Inflammatory macrophage (primary cell): ENCODE data around the gene GAS2L2.
"Not testable (repeated sequence)": the region's sequence is repeated elsewhere in the genome, so short reads cannot be mapped to it uniquely, and the experiment has no call there.

Experiments used
- DNase-seq, 2 donors: peaks; one replicate each; pipeline ENCODE4 v3.0.0-alpha.2; 2020 to 2022

The GAS2L2 gene

GRCh38 chr17:35773129-35773528 is 20.1 kb upstream of the GAS2L2 start:
- no peak for DNase-seq

DNA sequence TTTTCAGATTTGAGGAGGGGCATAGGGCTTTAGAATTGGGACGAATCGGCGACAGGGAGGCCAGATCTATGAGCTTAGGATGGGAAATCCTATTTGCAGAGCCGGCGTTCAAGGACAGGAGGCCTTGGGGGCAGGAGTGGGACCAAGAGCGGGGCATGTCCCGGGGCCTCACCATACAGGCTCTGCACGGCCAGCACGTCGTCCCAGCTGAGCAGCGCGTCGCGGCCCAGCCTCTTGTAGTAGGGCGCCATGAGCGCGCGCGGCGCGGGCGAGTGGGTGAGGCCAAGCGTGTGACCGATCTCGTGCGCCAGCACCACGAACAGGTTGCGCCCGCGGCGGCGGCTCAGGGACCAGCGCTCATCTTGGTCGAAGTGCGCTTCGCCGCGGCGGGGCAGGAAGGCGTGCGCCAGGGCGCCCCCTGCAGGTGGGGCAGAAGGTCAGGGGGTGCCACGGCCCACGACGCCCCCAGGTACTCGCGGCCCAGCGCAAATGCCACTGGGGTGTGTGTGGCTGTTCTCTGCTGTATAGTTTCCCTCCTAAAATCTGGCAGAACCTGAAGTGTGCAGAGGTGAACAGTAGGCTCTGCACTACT is 17.0 kb upstream of the GAS2L2 start:
- no peak for DNase-seq

- DNase-seq = no peak
Measured at GRCh38 chr17:35768797-35769196, 15.8 kb upstream of the GAS2L2 start.

GRCh38 chr17:35766903-35767510 is 14.0 kb upstream of the GAS2L2 start:
- peak; percentile 23 for DNase-seq

DNA sequence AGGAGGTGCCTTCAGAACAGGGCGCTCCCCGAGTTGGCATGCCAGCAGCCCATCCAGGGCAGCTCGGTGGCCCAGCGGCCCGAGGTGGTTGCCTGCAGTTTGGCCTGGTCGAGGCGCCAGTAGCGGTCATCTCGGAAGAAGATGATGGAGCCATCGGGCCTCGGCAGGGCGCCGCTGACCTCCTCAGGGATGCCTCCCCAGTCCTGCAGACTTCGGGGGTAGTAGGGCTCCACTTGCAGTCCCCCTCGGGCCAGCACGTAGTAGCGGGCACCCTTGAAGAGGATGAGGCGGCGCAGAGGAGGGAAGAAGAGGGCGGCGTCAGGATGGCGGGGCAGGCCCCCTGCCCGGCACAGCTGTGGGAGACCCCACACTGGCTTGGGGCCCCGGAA is 13.4 kb upstream of the GAS2L2 start:
- DNase-seq = no peak

GRCh38 chr17:35765756-35766488 is 12.9 kb upstream of the GAS2L2 start:
- DNase-seq = no peak

- no peak for DNase-seq
Measured at GRCh38 chr17:35765086-35765710, 12.2 kb upstream of the GAS2L2 start.

- DNase-seq = peak; percentile 83 to 88
Measured at GRCh38 chr17:35764123-35764991, 11.3 kb upstream of the GAS2L2 start.

DNA sequence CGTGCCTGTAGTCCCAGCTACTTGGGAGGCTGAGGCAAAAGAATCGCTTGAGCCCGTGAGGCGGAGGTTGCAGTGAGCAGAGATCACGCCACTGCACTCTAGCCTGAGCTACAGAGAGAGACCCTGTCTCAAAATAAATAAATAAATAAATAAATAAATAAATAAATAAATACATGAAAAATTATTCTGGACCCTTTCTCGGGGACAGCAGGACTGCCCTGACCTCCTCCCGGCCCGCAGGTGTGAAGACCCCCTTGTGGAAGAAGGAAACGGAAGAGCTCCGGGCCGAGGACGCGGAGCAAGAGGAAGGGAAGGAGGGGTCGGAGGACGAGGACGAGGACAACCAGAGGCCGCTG is 10.7 kb upstream of the GAS2L2 start:
- no peak for DNase-seq

GRCh38 chr17:35761601-35762000 is 8.6 kb upstream of the GAS2L2 start:
- DNase-seq = no peak

DNA sequence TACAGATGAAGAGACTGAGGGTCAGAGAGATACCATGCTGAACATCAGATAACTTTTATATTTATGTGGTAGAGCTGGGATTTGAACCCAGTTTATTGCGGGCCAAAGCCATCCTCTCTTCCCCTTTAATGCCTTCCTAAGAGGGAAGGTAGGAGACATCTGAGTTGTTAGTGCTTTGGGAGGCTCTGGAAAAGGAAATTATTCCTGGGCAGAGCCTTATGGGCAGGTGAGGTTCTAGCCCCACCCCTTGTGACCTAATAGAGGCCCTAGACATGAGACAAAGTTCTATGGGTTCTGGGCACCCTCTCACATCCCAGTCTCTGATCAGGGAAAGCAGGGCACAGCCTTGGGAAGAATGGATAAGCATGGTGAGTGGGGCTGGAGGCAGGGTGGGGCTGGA is 7.5 kb upstream of the GAS2L2 start, which contains the start of gene C17orf50:
Gene C17orf50, plus strand, starts transcription at position 301 of the 400 bp plus-strand sequence. Its CDS starts 55 bp downstream, at position 356.
- no peak for DNase-seq

GRCh38 chr17:35757243-35757642 is 4.2 kb upstream of the GAS2L2 start:
- no peak for DNase-seq

DNA sequence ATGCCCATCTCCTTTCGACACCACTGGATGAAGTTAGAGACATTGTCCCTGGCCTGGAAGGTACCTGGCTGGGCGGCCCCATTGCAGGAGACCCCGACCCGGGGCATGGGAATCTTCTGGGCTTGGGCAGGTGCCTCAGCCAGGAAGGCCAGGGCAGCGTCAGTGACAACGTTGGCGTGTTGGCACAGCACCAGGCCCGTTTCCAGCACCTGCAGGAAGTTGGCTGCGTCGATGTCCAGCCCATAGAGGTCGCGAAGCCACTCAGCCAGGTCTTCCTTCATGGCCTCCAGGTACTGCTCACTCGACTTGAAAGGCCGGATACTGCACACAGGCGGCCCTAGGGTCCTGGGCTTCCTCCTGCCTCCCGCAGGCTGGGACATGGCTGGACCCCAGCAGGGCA is 568 bp downstream of the GAS2L2 start:
- DNase-seq = no peak

DNA sequence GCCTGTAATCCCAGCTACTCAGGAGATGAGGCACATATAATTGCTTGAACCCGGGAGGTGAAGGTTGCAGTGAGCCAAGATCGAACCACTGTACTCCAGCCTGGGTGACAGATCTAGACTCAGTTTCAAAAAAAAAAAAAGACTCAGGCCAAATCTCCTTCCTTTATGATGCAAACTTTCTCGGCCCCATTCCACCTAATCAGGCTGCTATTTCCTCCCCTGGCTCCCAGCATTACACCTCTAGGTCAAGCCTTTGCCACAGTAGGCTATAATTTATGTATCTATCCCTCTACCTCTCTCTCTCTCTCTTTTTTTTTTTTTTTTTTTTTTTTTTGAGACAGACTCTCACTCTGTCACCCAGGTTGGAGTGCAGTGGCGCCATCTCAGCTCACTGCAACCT is 1.5 kb downstream of the GAS2L2 start:
- not testable (repeated sequence) for DNase-seq

DNA sequence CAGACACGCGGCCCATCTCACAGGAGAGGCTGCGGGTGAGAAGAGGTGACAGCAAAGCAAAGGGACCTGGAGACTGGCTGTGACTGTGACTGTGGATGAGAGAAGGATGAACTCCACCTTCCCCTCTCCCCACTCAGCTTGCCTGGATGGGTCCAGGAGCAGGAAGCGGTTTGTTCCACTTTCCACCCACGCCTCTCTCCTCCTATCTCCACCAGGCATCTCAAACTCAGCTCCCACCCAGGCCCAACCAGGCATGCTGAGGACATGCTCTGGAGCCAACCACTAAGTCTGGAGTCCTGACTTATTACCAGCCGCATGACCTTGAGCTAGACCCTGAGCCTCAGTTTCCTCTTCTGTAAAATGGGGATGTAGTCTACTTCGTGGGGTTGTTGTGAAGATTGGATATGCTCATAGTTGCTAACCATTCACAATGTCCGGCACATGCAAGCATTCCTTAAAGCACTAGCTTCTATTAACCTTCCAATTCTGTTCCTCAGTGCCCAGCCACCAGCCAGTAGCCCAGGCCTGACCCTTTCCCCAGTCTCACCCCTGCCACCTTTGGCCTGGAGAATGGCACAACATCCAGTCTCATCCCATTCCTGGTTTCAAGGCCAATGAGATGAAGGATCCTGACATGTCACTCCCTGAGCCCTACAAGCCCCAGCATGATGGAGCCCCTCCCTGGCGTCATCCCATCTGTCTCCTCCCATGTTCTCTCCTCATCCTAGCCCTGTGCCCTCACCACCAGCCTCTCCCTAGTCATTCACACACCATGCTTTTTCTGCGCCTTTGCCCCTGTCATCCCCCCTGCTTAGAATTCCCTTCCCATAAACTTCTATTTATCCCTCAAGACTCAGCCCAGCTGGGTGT is 2.3 kb downstream of the GAS2L2 start:
- DNase-seq = peak in 1 of 2 donors; percentile 14

DNA sequence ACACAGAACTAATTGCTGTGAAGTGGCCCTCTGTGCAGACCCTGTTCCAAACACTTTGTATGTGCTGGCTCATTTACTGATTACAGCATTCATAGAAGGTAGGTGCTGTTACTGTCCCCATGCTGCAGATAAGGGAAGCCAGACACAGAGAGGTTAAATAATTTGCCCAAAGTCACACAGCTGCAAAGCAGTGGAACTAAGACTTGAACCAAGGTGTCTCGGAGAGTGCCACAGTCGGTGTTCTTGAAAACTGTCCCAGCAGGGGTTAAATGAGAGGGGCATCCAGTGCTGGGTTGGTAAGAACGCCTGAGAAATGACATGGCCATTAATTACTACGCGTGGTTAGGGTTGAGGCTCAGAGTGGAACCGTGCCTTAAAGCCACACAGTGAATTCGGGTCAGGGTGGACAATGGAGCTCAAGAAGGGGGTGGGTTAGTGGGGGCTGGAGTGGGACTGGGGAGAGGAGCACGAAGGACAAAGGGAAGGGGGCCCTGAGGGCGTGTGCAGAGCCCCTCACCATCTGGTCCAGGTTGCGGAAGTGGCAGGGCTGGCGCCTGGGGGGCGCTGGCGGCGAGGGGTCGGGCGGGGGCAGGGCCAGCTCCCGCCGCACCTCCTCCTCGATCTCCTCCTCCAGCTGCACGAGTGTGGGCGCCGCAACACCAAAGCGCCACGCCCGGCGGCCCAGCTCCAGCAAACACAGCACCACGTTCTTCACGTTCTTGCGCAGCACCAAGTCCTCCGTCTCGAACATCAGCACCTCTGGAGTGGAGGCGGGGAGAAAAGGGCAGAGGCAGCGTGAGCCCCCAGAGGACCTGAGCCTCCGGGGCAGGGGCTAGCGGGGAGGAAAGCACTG is 3.3 kb downstream of the GAS2L2 start:
- no peak for DNase-seq

GRCh38 chr17:35748979-35749378 is 4.1 kb downstream of the GAS2L2 start:
- DNase-seq = no peak

- DNase-seq = no peak
Measured at GRCh38 chr17:35748341-35748841, 4.6 kb downstream of the GAS2L2 start.

DNA sequence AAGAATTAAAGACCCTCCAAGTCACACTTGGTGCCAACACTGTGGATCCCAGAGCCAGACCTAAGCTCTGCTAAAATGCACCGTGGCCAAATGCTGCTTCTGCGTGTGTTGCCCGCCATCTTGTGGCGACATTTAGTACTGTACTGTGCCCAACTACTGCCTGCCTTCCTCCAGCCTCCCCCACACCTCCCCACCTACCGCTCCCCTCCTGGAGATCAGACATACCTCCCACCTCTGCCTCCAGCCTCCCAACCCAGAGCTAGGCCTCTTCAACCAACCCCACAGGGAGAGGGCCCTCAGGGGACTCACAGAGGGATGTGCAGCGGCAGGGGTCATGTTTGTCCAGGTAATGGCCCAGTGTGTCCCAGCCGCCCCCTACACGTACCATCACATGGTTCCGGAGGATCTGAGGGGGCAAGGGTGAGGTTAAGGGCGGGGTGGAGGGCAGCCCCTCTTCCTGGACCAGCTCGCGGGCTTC is 5.5 kb downstream of the GAS2L2 start:
- DNase-seq = peak; percentile 66 to 79

- DNase-seq = no peak
Measured at GRCh38 chr17:35745749-35746320, 7.2 kb downstream of the GAS2L2 start.
